Lung (tissue), 12 donors: Measurements from ENCODE around the gene MOB3C. TPM values are rescaled to one million over a fixed set of nuclear protein-coding genes. Genes with fewer than 3 reads are reported as not detected.
A peak's percentile ranks its signal among the peaks of the same experiment; 100 is the strongest.
"Not testable (repeated sequence)": the region's sequence is repeated elsewhere in the genome, so short reads cannot be mapped to it uniquely, and the experiment has no call there.

ENCODE experiments used
- ATAC-seq: fragments of 200-7000 bp; cut with Tn5 transposase; one replicate; pipeline ENCODE4 v1.9.1; 2020; ENCODE audit warnings: moderate number of reproducible peaks; ENCODE audit not compliant: insufficient read depth, low FRiP score
- DNase-seq, 3 donors: peaks; one replicate each; pipeline ENCODE4 v3.0.0-alpha.2; 2013 to 2017
- H3K27ac ChIP-seq, 2 donors: one replicate each; pipeline ENCODE4 v1.5.1; 2013; ENCODE audit warnings: mild to moderate bottlenecking in 2 of 2, moderate library complexity in 2 of 2, control low read depth in 1 of 2, inconsistent platforms in 1 of 2, low read depth in 1 of 2, low read length in 1 of 2
- H3K27me3 ChIP-seq, 3 donors: one replicate each; pipeline ENCODE4 v1.5.1; 2013; ENCODE audit warnings: low read length in 2 of 3; ENCODE audit not compliant: control insufficient read depth in 3 of 3, insufficient read depth in 3 of 3
- H3K36me3 ChIP-seq, 4 donors: one replicate each; pipeline ENCODE4 v1.5.1; 2013; ENCODE audit warnings: low read length in 4 of 4, mild to moderate bottlenecking in 1 of 4, moderate library complexity in 1 of 4; ENCODE audit not compliant: control insufficient read depth in 4 of 4, insufficient read depth in 4 of 4
- H3K4me1 ChIP-seq, 5 donors: one replicate each; pipeline ENCODE4 v1.5.1; 2013; ENCODE audit warnings: low read length in 5 of 5, mild to moderate bottlenecking in 2 of 5, moderate library complexity in 1 of 5; ENCODE audit not compliant: control insufficient read depth in 5 of 5, insufficient read depth in 5 of 5
- H3K4me3 ChIP-seq: one replicate; pipeline ENCODE4 v1.5.1; 2013; ENCODE audit warnings: mild to moderate bottlenecking, control low read depth, moderate library complexity
- H3K9ac ChIP-seq, 2 donors: one replicate each; pipeline ENCODE4 v1.5.1; 2013; ENCODE audit warnings: low read length in 2 of 2, control low read depth in 1 of 2; ENCODE audit not compliant: insufficient read depth in 1 of 2
- H3K9me3 ChIP-seq, 4 donors: one replicate each; pipeline ENCODE4 v1.5.1; 2013; ENCODE audit warnings: low read length in 3 of 4, mild to moderate bottlenecking in 1 of 4, moderate library complexity in 1 of 4; ENCODE audit not compliant: control insufficient read depth in 4 of 4, insufficient read depth in 3 of 4
- WGBS, 2 donors: extraction: QIAGEN DNeasy Blood & Tissue Kit; methylation state at CpG; one replicate each; pipeline ENCODE4 v1.1.7; 2013; 5-methylcytosine and 5-hydroxymethylcytosine counted together
- polyA plus RNA-seq, 2 donors: library from polyadenylated mRNA; stranded (reverse); fragments of 200-250 nt; gene quantifications; one replicate each; pipeline ENCODE4 v1.2.1, GENCODE V29; 2013
- total RNA-seq, 2 donors: library from RNA; depleted of rRNA in 1 of 2; stranded (reverse); fragments of >200 nt in 1 of 2; gene quantifications; one replicate each; pipeline ENCODE4 v1.2.1, GENCODE V29; 2014 to 2021
- TF ChIP-seq, protein P1 (sequence below): IDR thresholded peaks from 2 replicates; pipeline ENCODE4 v1.5.1; 2012; ENCODE audit warnings: mild to moderate bottlenecking; ENCODE audit errors: control extremely low read depth, extremely low read depth
- donor health status: control.
- donor health status: control.
- donor health status: Bipolar disorder and iron deficiency.
- donor health status: healthy.
- donor health status: DM: yes; HTN: yes; CAD: no.

MOB3C gene
- total and polyA plus RNA-seq, 4 donors: 10.6 to 28.7 (median 16.5) TPM

DNA sequence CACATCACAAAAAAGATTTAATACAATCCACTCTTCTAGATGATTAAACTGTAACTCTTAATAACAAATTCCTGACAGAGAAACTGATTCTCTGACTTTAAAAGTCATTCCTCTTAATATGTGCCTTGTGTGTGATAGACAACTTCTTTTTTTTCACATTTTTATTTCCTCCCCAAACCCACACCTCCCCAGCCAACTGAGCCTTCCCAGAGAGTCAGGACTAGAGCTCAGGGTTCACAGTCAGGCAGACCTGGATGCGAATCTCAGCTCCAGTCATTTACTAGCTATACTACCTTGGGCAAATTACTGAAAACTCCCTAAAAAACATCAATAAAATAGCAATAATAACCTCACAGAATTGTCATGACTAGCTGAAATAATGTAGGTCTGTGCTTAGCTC is 37.4 kb upstream of the MOB3C start:
- 82 to 91% methylated on average over 1 of the region's 1 CpG for WGBS, 2 donors
- TF ChIP-seq, protein P1, sequence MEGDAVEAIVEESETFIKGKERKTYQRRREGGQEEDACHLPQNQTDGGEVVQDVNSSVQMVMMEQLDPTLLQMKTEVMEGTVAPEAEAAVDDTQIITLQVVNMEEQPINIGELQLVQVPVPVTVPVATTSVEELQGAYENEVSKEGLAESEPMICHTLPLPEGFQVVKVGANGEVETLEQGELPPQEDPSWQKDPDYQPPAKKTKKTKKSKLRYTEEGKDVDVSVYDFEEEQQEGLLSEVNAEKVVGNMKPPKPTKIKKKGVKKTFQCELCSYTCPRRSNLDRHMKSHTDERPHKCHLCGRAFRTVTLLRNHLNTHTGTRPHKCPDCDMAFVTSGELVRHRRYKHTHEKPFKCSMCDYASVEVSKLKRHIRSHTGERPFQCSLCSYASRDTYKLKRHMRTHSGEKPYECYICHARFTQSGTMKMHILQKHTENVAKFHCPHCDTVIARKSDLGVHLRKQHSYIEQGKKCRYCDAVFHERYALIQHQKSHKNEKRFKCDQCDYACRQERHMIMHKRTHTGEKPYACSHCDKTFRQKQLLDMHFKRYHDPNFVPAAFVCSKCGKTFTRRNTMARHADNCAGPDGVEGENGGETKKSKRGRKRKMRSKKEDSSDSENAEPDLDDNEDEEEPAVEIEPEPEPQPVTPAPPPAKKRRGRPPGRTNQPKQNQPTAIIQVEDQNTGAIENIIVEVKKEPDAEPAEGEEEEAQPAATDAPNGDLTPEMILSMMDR: no peak
- Histone ChIP-seq H3K27ac (no peak overlapping the region), H3K36me3 (peaks cover 10 to 46% (median 27%) of the 10 kb centered on the region in 4 donors), H3K9me3 (peaks cover 0 to 10% (median 3%) of the 10 kb centered on the region in 4 donors), H3K4me1 (peaks cover 0 to 13% (median 0%) of the 10 kb centered on the region in 5 donors), H3K4me3 (no peak overlapping the region), H3K27me3 (no peaks in the 10 kb centered on the region), H3K9ac (no peak overlapping the region)
- DNase-seq (no peak), ATAC-seq (no peak)

DNA sequence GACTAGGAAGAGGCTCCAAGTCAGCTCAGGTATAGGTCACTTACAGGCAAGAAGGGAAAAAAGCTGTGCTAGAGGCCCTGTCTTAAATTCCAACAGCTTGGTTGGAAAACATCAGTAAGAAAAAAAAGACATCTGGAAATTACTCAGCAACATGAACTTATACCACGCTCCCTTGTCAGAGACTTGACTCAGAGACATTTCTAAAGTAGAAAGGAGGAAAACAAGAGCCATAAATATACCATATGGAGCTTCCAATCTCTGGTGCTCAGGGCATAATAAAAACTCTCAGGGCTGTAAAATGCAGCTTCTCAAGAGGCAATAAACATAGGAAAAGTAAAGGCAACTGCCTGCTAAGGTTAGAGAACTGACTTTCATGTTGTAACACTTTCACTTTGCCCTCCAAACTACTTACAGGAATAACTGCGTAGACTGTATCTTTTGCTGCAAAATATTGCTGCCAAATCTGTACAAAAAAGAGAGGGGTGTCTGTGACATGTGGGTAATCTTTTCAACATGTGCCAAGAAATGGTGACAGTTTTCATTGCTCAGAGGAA is 36.9 kb upstream of the MOB3C start:
- H3K9ac ChIP-seq: no peak overlapping the region
- 88 to 90% methylated on average over 2 of the region's 2 CpGs for WGBS, 2 donors

GRCh38 chr1:46652321-46653100 is 35.9 kb upstream of the MOB3C start:
- 69 to 75% methylated on average over 6 of the region's 6 CpGs for WGBS, 2 donors
- no peak for ATAC-seq
- no peak for DNase-seq
- no peak overlapping the region for H3K27ac ChIP-seq
- H3K4me3 ChIP-seq: no peak overlapping the region
- TF ChIP-seq, protein P1: no peak
- peaks cover 9 to 45% (median 29%) of the 10 kb centered on the region in 4 donors for H3K36me3 ChIP-seq
- H3K4me1 ChIP-seq: peaks cover 0 to 13% (median 0%) of the 10 kb centered on the region in 5 donors
- peaks cover 0 to 10% (median 4%) of the 10 kb centered on the region in 4 donors for H3K9me3 ChIP-seq
- no peaks in the 10 kb centered on the region for H3K27me3 ChIP-seq
- H3K9ac ChIP-seq: no peak overlapping the region

More for the DNA sequence above, 36.9 kb upstream of the MOB3C start:
- Histone ChIP-seq H3K4me3 (no peak overlapping the region), H3K36me3 (peaks cover 10 to 46% (median 29%) of the 10 kb centered on the region in 4 donors), H3K27ac (no peak overlapping the region), H3K27me3 (no peaks in the 10 kb centered on the region), H3K9me3 (peaks cover 0 to 10% (median 3%) of the 10 kb centered on the region in 4 donors), H3K4me1 (peaks cover 0 to 13% (median 0%) of the 10 kb centered on the region in 5 donors)
- TF ChIP-seq, protein P1: no peak
- ATAC-seq: no peak
- peak in 2 of 3 donors; percentile 58 to 61 for DNase-seq

DNA sequence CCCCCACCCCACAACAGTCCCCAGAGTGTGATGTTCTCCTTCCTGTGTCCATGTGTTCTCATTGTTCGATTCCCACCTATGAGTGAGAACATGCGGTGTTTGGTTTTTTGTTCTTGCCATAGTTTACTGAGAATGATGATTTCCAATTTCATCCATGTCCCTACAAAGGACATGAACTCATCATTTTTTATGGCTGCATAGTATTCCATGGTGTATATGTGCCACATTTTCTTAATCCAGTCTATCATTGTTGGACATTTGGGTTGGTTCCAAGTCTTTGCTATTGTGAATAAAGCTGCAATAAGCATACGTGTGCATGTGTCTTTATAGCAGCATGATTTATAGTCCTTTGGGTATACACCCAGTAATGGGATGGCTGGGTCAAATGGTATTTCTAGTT is 34.5 kb upstream of the MOB3C start:
- not testable (repeated sequence) for ATAC-seq, H3K9ac ChIP-seq, H3K27me3 ChIP-seq, H3K27ac ChIP-seq, H3K4me3 ChIP-seq, DNase-seq
- peaks cover 0 to 13% (median 0%) of the 10 kb centered on the region in 5 donors for H3K4me1 ChIP-seq
- WGBS, 2 donors: 95% methylated on average over 2 to 3 of the region's 3 CpGs
- peaks cover 0 to 10% (median 4%) of the 10 kb centered on the region in 4 donors for H3K9me3 ChIP-seq
- peaks cover 11 to 48% (median 33%) of the 10 kb centered on the region in 4 donors for H3K36me3 ChIP-seq
